Osteocyte (in vitro differentiated cells): ENCODE measurements around the gene ULK3. TPM values are rescaled to one million over a fixed set of nuclear protein-coding genes. Genes with fewer than 3 reads are reported as not detected.

Source experiments
- DNase-seq: peaks from one replicate; pipeline ENCODE4 v3.0.0; 2021; ENCODE audit warnings: mixed read lengths; ENCODE audit not compliant: unreplicated experiment; ENCODE audit errors: extremely low spot score
- H3K27ac Mint-ChIP-seq: one replicate; pipeline ENCODE4 v1.8.0; 2021; ENCODE audit warnings: mild to moderate bottlenecking, mixed read lengths; ENCODE audit not compliant: unreplicated experiment
- H3K27me3 Mint-ChIP-seq: one replicate; pipeline ENCODE4 v1.8.0; 2021; ENCODE audit warnings: mixed read lengths; ENCODE audit not compliant: unreplicated experiment
- H3K36me3 Mint-ChIP-seq: one replicate; pipeline ENCODE4 v1.8.0; 2021; ENCODE audit warnings: mixed read lengths; ENCODE audit not compliant: unreplicated experiment
- H3K4me1 Mint-ChIP-seq: one replicate; pipeline ENCODE4 v1.8.0; 2021; ENCODE audit warnings: mixed read lengths; ENCODE audit not compliant: unreplicated experiment
- H3K4me3 Mint-ChIP-seq: one replicate; pipeline ENCODE4 v1.8.0; 2021; ENCODE audit warnings: mild to moderate bottlenecking, moderate library complexity, mixed read lengths; ENCODE audit not compliant: unreplicated experiment
- H3K9me3 Mint-ChIP-seq: one replicate; pipeline ENCODE4 v1.8.0; 2021; ENCODE audit warnings: mixed read lengths; ENCODE audit not compliant: unreplicated experiment
- CTCF ChIP-seq: fragments of 200-600 bp; sonication (generic); IDR thresholded peaks from 2 replicates; pipeline ENCODE4 v1.5.0; 2021; ENCODE audit warnings: antibody characterized with exemption, mild to moderate bottlenecking, moderate library complexity
- total RNA-seq: library from RNA; stranded (reverse); gene quantifications from 2 replicates; pipeline ENCODE4 v1.2.1, GENCODE V29; 2021

Gene ULK3
- total RNA-seq, 1 donor from 2014 or later, result 32.4 TPM

GRCh38 chr15:74872702-74873035, 29.7 kb upstream of the ULK3 start:
- peak overlapping the region; percentile 94 for H3K27ac Mint-ChIP-seq
- no peaks in the 10 kb centered on the region for H3K9me3 Mint-ChIP-seq
- H3K4me1 Mint-ChIP-seq, result peaks cover 45% of the 10 kb centered on the region
- peaks cover 9% of the 10 kb centered on the region for H3K27me3 Mint-ChIP-seq
- peak overlapping the region; percentile 95 for H3K4me3 Mint-ChIP-seq
- DNase-seq, result no peak
- peaks cover 4% of the 10 kb centered on the region for H3K36me3 Mint-ChIP-seq
- no peak for TF ChIP-seq CTCF

GRCh38 chr15:74870436-74871215, 27.7 kb upstream of the ULK3 start:
- Mint-ChIP-seq H3K4me3 (peak overlapping the region; percentile 63), H3K36me3 (peaks cover 8% of the 10 kb centered on the region), H3K9me3 (no peaks in the 10 kb centered on the region), H3K27ac (peak overlapping the region; percentile 87), H3K4me1 (peaks cover 57% of the 10 kb centered on the region), H3K27me3 (no peaks in the 10 kb centered on the region)
- TF ChIP-seq CTCF, result no peak
- no peak for DNase-seq

GRCh38 chr15:74869726-74870407, 26.9 kb upstream of the ULK3 start:
- H3K36me3 Mint-ChIP-seq, result peaks cover 8% of the 10 kb centered on the region
- H3K9me3 Mint-ChIP-seq, result no peaks in the 10 kb centered on the region
- no peak for TF ChIP-seq CTCF
- H3K27me3 Mint-ChIP-seq, result no peaks in the 10 kb centered on the region
- DNase-seq, result no peak
- H3K4me3 Mint-ChIP-seq, result peak overlapping the region; percentile 63
- peak overlapping the region; percentile 87 for H3K27ac Mint-ChIP-seq
- peaks cover 60% of the 10 kb centered on the region for H3K4me1 Mint-ChIP-seq

DNA sequence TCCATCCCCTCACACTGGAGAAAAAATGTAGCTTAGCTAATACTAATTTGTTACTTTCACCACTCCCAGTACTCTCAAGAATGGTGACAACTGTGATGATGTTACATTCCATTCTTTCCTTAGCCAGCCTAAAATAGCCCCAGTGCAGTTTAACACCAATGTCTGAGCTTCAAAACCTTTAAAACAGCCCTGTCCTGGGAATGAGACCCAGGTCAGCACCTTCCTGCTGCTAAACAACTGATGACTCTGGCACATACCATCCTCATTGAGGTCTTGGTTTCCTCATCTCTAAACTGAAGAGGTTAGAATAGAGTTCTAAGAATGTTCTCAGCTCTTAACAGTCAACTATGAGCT, 26.4 kb upstream of the ULK3 start:
- no peaks in the 10 kb centered on the region for H3K9me3 Mint-ChIP-seq
- TF ChIP-seq CTCF, result no peak
- DNase-seq, result no peak
- H3K36me3 Mint-ChIP-seq, result peaks cover 10% of the 10 kb centered on the region
- H3K4me1 Mint-ChIP-seq, result peaks cover 62% of the 10 kb centered on the region
- no peaks in the 10 kb centered on the region for H3K27me3 Mint-ChIP-seq
- no peak overlapping the region for H3K4me3 Mint-ChIP-seq
- peak overlapping the region; percentile 87 for H3K27ac Mint-ChIP-seq

- H3K4me3 Mint-ChIP-seq, result no peak overlapping the region
- peak overlapping the region; percentile 28 for H3K27ac Mint-ChIP-seq
- H3K36me3 Mint-ChIP-seq, result peaks cover 12% of the 10 kb centered on the region
- no peak for TF ChIP-seq CTCF
- H3K4me1 Mint-ChIP-seq, result peaks cover 59% of the 10 kb centered on the region
- DNase-seq, result no peak
- H3K9me3 Mint-ChIP-seq, result no peaks in the 10 kb centered on the region
- no peaks in the 10 kb centered on the region for H3K27me3 Mint-ChIP-seq
These were observed 25.1 kb upstream of the ULK3 start for GRCh38 chr15:74868059-74868458.
